OCI-LY3 (cell line): ENCODE measurements around the gene DPAGT1.

Source experiments
- H2AFZ ChIP-seq: fragments of 200-600, 300-600 bp; shearing (Covaris generic); 2 replicates; pipeline ENCODE4 v1.6.0; 2014; ENCODE audit warnings: antibody characterized with exemption, low read depth, low read length
- H3K27ac ChIP-seq: fragments of 200-600, 300-600 bp; sonication (generic); 2 replicates; pipeline ENCODE4 v1.5.1; 2014; ENCODE audit warnings: mild to moderate bottlenecking, low read length, moderate library complexity, mixed read lengths
- H3K27me3 ChIP-seq: fragments of 200-600, 300-600 bp; sonication (generic); 2 replicates; pipeline ENCODE4 v1.6.1; 2014; ENCODE audit warnings: low read depth, low read length, mixed read lengths
- H3K36me3 ChIP-seq: fragments of 200-600, 300-600 bp; sonication (generic); replicated peaks from 2 replicates; pipeline ENCODE3; 2014; ENCODE audit warnings: low read depth, low read length, mixed read lengths
- H3K4me1 ChIP-seq: fragments of 300-600, 200-600 bp; sonication (generic); 2 replicates; pipeline ENCODE4 v1.6.1; 2014; ENCODE audit warnings: low read length, mixed read lengths
- H3K4me2 ChIP-seq: fragments of 200-600, 300-600 bp; sonication (generic); 2 replicates; pipeline ENCODE4 v1.6.1; 2014; ENCODE audit warnings: low read length, mixed read lengths
- H3K4me3 ChIP-seq: fragments of 300-600, 200-600 bp; sonication (generic); 2 replicates; pipeline ENCODE4 v1.5.1; 2014; ENCODE audit warnings: antibody characterized with exemption, mild to moderate bottlenecking, low read length, moderate library complexity
- H3K79me2 ChIP-seq: fragments of 300-600, 200-600 bp; shearing (Covaris generic); 2 replicates; pipeline ENCODE4 v1.6.1; 2014; ENCODE audit warnings: mild to moderate bottlenecking, low read length, mixed read lengths
- H3K9ac ChIP-seq: fragments of 300-600, 200-600 bp; shearing (Covaris generic); 2 replicates; pipeline ENCODE4 v1.6.0; 2014; ENCODE audit warnings: mild to moderate bottlenecking, low read length, moderate library complexity
- H3K9me3 ChIP-seq: fragments of 200-600, 300-600 bp; shearing (Covaris generic); 2 replicates; pipeline ENCODE4 v1.6.1; 2014; ENCODE audit warnings: low read length, mixed read lengths; ENCODE audit not compliant: insufficient read depth
- H4K20me1 ChIP-seq: fragments of 200-600, 300-600 bp; sonication (generic); 2 replicates; pipeline ENCODE4 v1.6.1; 2016; ENCODE audit warnings: low read length, mixed read lengths; ENCODE audit not compliant: insufficient read depth
- EZH2phosphoT487 ChIP-seq: fragments of 200-600 bp; shearing (Covaris generic); IDR thresholded peaks from 2 replicates; pipeline ENCODE4 v1.6.1; 2018; ENCODE audit warnings: antibody characterized with exemption, mixed run types, low read depth
- TF ChIP-seq, protein P1 (sequence below): fragments of 200-600, 300-600 bp; sonication (generic); IDR thresholded peaks from 2 replicates; pipeline ENCODE4 v1.5.1; 2014; ENCODE audit warnings: antibody characterized with exemption, low read length, low read depth

Gene DPAGT1

GRCh38 chr11:119078675-119079420 lies 22.8 kb downstream of the DPAGT1 start:
- Histone ChIP-seq H3K27me3 (no peaks in the 10 kb centered on the region), H3K9ac (no peak overlapping the region), H2AFZ (no peak overlapping the region), H4K20me1 (no peaks in the 10 kb centered on the region), H3K27ac (no peak overlapping the region), H3K9me3 (no peaks in the 10 kb centered on the region), H3K4me2 (no peak overlapping the region), H3K36me3 (peaks cover 18% of the 10 kb centered on the region), H3K4me3 (no peak overlapping the region), H3K4me1 (no peaks in the 10 kb centered on the region), H3K79me2 (no peaks in the 10 kb centered on the region)
- TF ChIP-seq, protein P1, sequence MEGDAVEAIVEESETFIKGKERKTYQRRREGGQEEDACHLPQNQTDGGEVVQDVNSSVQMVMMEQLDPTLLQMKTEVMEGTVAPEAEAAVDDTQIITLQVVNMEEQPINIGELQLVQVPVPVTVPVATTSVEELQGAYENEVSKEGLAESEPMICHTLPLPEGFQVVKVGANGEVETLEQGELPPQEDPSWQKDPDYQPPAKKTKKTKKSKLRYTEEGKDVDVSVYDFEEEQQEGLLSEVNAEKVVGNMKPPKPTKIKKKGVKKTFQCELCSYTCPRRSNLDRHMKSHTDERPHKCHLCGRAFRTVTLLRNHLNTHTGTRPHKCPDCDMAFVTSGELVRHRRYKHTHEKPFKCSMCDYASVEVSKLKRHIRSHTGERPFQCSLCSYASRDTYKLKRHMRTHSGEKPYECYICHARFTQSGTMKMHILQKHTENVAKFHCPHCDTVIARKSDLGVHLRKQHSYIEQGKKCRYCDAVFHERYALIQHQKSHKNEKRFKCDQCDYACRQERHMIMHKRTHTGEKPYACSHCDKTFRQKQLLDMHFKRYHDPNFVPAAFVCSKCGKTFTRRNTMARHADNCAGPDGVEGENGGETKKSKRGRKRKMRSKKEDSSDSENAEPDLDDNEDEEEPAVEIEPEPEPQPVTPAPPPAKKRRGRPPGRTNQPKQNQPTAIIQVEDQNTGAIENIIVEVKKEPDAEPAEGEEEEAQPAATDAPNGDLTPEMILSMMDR = no peak
- TF ChIP-seq EZH2phosphoT487 = no peak

DNA sequence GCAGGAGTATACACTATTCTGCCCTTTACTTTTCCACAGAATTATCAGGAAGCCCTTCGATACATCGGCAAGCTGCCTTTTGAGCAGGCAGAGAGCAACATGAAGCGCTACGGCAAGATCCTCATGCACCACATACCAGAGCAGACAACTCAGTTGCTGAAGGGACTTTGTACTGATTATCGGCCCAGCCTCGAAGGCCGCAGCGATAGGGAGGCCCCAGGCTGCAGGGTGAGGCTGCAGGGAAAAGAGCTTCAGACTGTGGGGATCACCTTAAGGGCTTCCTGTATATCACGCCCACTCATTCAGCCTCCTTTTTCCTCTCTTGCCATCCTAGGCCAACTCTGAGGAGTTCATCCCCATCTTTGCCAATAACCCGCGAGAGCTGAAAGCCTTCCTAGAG lies 23.8 kb downstream of the DPAGT1 start:
- no peak overlapping the region for H2AFZ ChIP-seq
- H3K4me1 ChIP-seq = no peaks in the 10 kb centered on the region
- H3K4me2 ChIP-seq = no peak overlapping the region
- no peaks in the 10 kb centered on the region for H3K79me2 ChIP-seq
- peaks cover 26% of the 10 kb centered on the region for H3K36me3 ChIP-seq
- H3K4me3 ChIP-seq = no peak overlapping the region
- H4K20me1 ChIP-seq = no peaks in the 10 kb centered on the region
- H3K27ac ChIP-seq = no peak overlapping the region
- TF ChIP-seq, protein P1 = no peak
- TF ChIP-seq EZH2phosphoT487 = no peak
- no peaks in the 10 kb centered on the region for H3K27me3 ChIP-seq
- no peaks in the 10 kb centered on the region for H3K9me3 ChIP-seq
- H3K9ac ChIP-seq = no peak overlapping the region

- Histone ChIP-seq H3K36me3 (peaks cover 6% of the 10 kb centered on the region), H4K20me1 (no peaks in the 10 kb centered on the region), H3K4me3 (peak within 1 kb of the TSS; percentile 87), H3K4me2 (peak within 1 kb of the TSS; percentile 78), H3K9me3 (no peaks in the 10 kb centered on the region), H3K4me1 (peaks cover 6% of the 10 kb centered on the region), H3K9ac (peak within 1 kb of the TSS; percentile 74), H3K27ac (peak within 1 kb of the TSS; percentile 53), H3K79me2 (peaks cover 20% of the 10 kb centered on the region), H2AFZ (peak within 1 kb of the TSS; percentile 85), H3K27me3 (no peaks in the 10 kb centered on the region)
- TF ChIP-seq EZH2phosphoT487 = no peak
- TF ChIP-seq, protein P1 = no peak
These were observed 34.1 kb downstream of the DPAGT1 start, which contains the start of gene VPS11 for GRCh38 chr11:119067371-119068222. VPS11 (plus strand) TSS chr11:119067818; CDS start chr11:119067824, 6 bp downstream.

GRCh38 chr11:119065369-119065768 lies 36.3 kb downstream of the DPAGT1 start:
- Histone ChIP-seq H3K4me2 (no peak overlapping the region), H3K27ac (no peak overlapping the region), H3K79me2 (peaks cover 20% of the 10 kb centered on the region), H3K9ac (no peak overlapping the region), H2AFZ (no peak overlapping the region), H3K9me3 (no peaks in the 10 kb centered on the region), H3K4me1 (peaks cover 6% of the 10 kb centered on the region), H4K20me1 (no peaks in the 10 kb centered on the region), H3K4me3 (no peak overlapping the region), H3K27me3 (no peaks in the 10 kb centered on the region), H3K36me3 (no peaks in the 10 kb centered on the region)
- no peak for TF ChIP-seq EZH2phosphoT487
- TF ChIP-seq, protein P1 = peak; percentile 56
